ENCODE results near the gene ZNF410. TPM values are rescaled to one million over a fixed set of nuclear protein-coding genes. Genes with fewer than 3 reads are reported as not detected.

Gene ZNF410
- total and polyA plus RNA-seq, 2 of the 8 experiments (the other 6 are each of a cell fraction or from before 2014, with no cell fraction given): 11.2 to 18.9 TPM

GRCh38 chr14:73924337-73924736 is 37.7 kb downstream of the ZNF410 start:
- H4K20me1 ChIP-seq (replicated peaks in 1 of 2; ENCODE audit: control insufficient read depth in 1 of 2, insufficient read depth in 2 of 2, low read length in 2 of 2): no peaks in the 10 kb centered on the region
- H3K79me2 ChIP-seq (ENCODE audit: control insufficient read depth in 1 of 2, insufficient read depth in 2 of 2, low read length in 2 of 2): no peaks in the 10 kb centered on the region
- no peak for FAIRE-seq
- POLR2A ChIA-PET (ENCODE audit: partially characterized antibody): interaction anchor here (1.5 kb wide), 1 partner anchor 10 kb away, joined by 4 read pairs; no protein-coding TSS in a partner anchor
- no peaks in the 10 kb centered on the region for H3K4me1 ChIP-seq (replicated peaks in 1 of 4; ENCODE audit: control insufficient read depth in 3 of 4, insufficient read depth in 4 of 4, low read length in 3 of 4)
- no peak overlapping the region for H2AK5ac ChIP-seq (ENCODE audit: low read depth, low read length)
- no peak overlapping the region for H3K4me3 ChIP-seq (ENCODE audit: extremely low read depth in 1 of 4, insufficient read depth in 2 of 4, low read depth in 3 of 4, low read length in 4 of 4)
- no peak overlapping the region for H2BK120ac ChIP-seq (replicated peaks; ENCODE audit: low read depth, low read length)
- H3K4ac ChIP-seq (replicated peaks; ENCODE audit: insufficient read length, low read depth, low read length): no peak overlapping the region
- H2BK12ac ChIP-seq (ENCODE audit: low read depth, low read length): no peak overlapping the region
- DNase-seq (ENCODE audit: low read depth in 1 of 2, low spot score in 2 of 2): no peak
- H3K9me3 ChIP-seq (ENCODE audit: insufficient read depth in 2 of 2, low read depth in 1 of 2, low read length in 1 of 2): no peaks in the 10 kb centered on the region
- 89% methylated on average over 3 of the region's 5 CpGs; no CpG with 5 or more reads in 1 of the 2 experiments for WGBS, 2 experiments (ENCODE audit: extremely low coverage in 1 of 2, insufficient coverage in 1 of 2, insufficient read length in 1 of 2, insufficient replicate concordance in 2 of 2, low coverage in 1 of 2, low lambda C conversion rate in 2 of 2, missing lambda C conversion rate in 1 of 2)
- H3K23me2 ChIP-seq (ENCODE audit: low read depth, low read length): no peaks in the 10 kb centered on the region
- H3K27ac ChIP-seq (ENCODE audit: low read depth, low read length): no peak overlapping the region
- no peak overlapping the region for H3K9ac ChIP-seq (replicated peaks in 1 of 4; ENCODE audit: extremely low read depth in 1 of 4, low read depth in 3 of 4, low read length in 3 of 4)
- no peak overlapping the region for H2AFZ ChIP-seq (ENCODE audit: low read length)
- H3K36me3 ChIP-seq (ENCODE audit: control insufficient read depth in 2 of 4, insufficient read depth in 4 of 4, low read length in 3 of 4): peaks cover 11 to 37% (median 26%) of the 10 kb centered on the region in 4 experiments
- H3K4me2 ChIP-seq (ENCODE audit: insufficient read depth in 1 of 2, low read depth in 2 of 2, low read length in 2 of 2): no peak overlapping the region
- CTCF ChIA-PET (ENCODE audit: partially characterized antibody): interaction anchor here (1.3 kb wide), 1 partner anchor 11 kb away, joined by 4 read pairs; no protein-coding TSS in a partner anchor
- H3K79me1 ChIP-seq (ENCODE audit: low read depth, low read length): no peaks in the 10 kb centered on the region
- H3K56ac ChIP-seq (replicated peaks; ENCODE audit: insufficient read length, low read depth, low read length): no peak overlapping the region
- H4K91ac ChIP-seq (replicated peaks; ENCODE audit: insufficient read length, low read length): no peak overlapping the region
- no peak overlapping the region for H4K5ac ChIP-seq (ENCODE audit: insufficient read length, low read depth, low read length)
- no peak overlapping the region for H2BK20ac ChIP-seq (ENCODE audit: low read length)
- no peak overlapping the region for H3K14ac ChIP-seq (ENCODE audit: insufficient read length)
- no peak overlapping the region for H3K23ac ChIP-seq (ENCODE audit: insufficient read length)
- no peaks in the 10 kb centered on the region for H3K27me3 ChIP-seq (replicated peaks in 1 of 4; ENCODE audit: control insufficient read depth in 3 of 4, extremely low read depth in 1 of 4, insufficient read depth in 3 of 4, low read length in 3 of 4)
- no peak overlapping the region for H2BK5ac ChIP-seq (ENCODE audit: low read depth, low read length)
- no peak overlapping the region for H4K8ac ChIP-seq (ENCODE audit: extremely low read depth, insufficient read depth, low read length)
- no peak overlapping the region for H2BK15ac ChIP-seq (ENCODE audit: low read length)
- H3K18ac ChIP-seq (ENCODE audit: extremely low read depth, low read length): no peak overlapping the region
- TF ChIP-seq EP300 (IDR thresholded peaks at IDR 0.05; ENCODE audit: borderline replicate concordance in 1 of 2, low read depth in 2 of 2, low read length in 2 of 2) (no peak), CHD2 (IDR thresholded peaks at IDR 0.05; ENCODE audit: low read length) (no peak), MAFK (IDR thresholded peaks at IDR 0.05; ENCODE audit: low read depth, low read length) (no peak), JUN (IDR thresholded peaks at IDR 0.05; ENCODE audit: low read depth, low read length) (no peak), HDAC6 (IDR thresholded peaks at IDR 0.05; ENCODE audit: low read depth, low read length) (no peak), CHD1 (IDR thresholded peaks at IDR 0.05; ENCODE audit: low read depth, low read length) (no peak), NANOG (IDR thresholded peaks at IDR 0.05; ENCODE audit: insufficient read depth, low read depth, low read length, poor library complexity, severe bottlenecking) (no peak), RBBP5 (IDR thresholded peaks at IDR 0.05; ENCODE audit: borderline replicate concordance, low read depth, low read length) (no peak), USF2 (IDR thresholded peaks at IDR 0.05; ENCODE audit: low read length) (no peak), ATF3 (IDR thresholded peaks at IDR 0.05; ENCODE audit: insufficient read depth, low read depth, low read length) (no peak), KDM1A (IDR thresholded peaks at IDR 0.05; ENCODE audit: borderline replicate concordance, low read length) (no peak), GABPA (IDR thresholded peaks at IDR 0.05; ENCODE audit: borderline replicate concordance, insufficient read depth, low read length) (no peak)

All from H1 (cell line).